Adipocyte (in vitro differentiated cells): ENCODE measurements around the gene TMEM52.

Source experiments
- DNase-seq: peaks from one replicate; pipeline ENCODE4 v3.0.0-alpha.2; 2015; ENCODE audit warnings: low read depth
- H3K27me3 ChIP-seq: replicated peaks from 2 replicates; pipeline ENCODE4 v1.7.0; 2013; ENCODE audit warnings: mild to moderate bottlenecking, low read length, moderate library complexity; ENCODE audit not compliant: control insufficient read depth, insufficient read depth
- H3K36me3 ChIP-seq: 2 replicates; pipeline ENCODE4 v1.7.0; 2013; ENCODE audit warnings: low read length, mild to moderate bottlenecking, moderate library complexity; ENCODE audit not compliant: control insufficient read depth, insufficient read depth, severe bottlenecking
- H3K4me1 ChIP-seq: 2 replicates; pipeline ENCODE4 v1.7.0; 2013; ENCODE audit warnings: mild to moderate bottlenecking, low read length, moderate library complexity; ENCODE audit not compliant: control insufficient read depth, insufficient read depth
- H3K4me3 ChIP-seq: 2 replicates; pipeline ENCODE4 v1.7.0; 2013; ENCODE audit warnings: mild to moderate bottlenecking, low read length, moderate library complexity
- H3K9ac ChIP-seq: 2 replicates; pipeline ENCODE4 v1.7.0; 2013; ENCODE audit warnings: mild to moderate bottlenecking, low read length, moderate library complexity
- H3K9me3 ChIP-seq: 2 replicates; pipeline ENCODE4 v1.7.0; 2013; ENCODE audit warnings: mild to moderate bottlenecking, low read length, moderate library complexity; ENCODE audit not compliant: control insufficient read depth

The TMEM52 gene

GRCh38 chr1:1945782-1946393 lies 26.8 kb upstream of the TMEM52 start:
- no peak for DNase-seq
- no peaks in the 10 kb centered on the region for H3K9me3 ChIP-seq
- H3K36me3 ChIP-seq, result no peaks in the 10 kb centered on the region
- H3K9ac ChIP-seq, result no peak overlapping the region
- peaks cover 9% of the 10 kb centered on the region for H3K4me1 ChIP-seq
- H3K4me3 ChIP-seq, result no peak overlapping the region
- peaks cover 50% of the 10 kb centered on the region for H3K27me3 ChIP-seq

- no peaks in the 10 kb centered on the region for H3K36me3 ChIP-seq
- no peak overlapping the region for H3K9ac ChIP-seq
- H3K9me3 ChIP-seq, result no peaks in the 10 kb centered on the region
- no peak overlapping the region for H3K4me3 ChIP-seq
- peaks cover 53% of the 10 kb centered on the region for H3K27me3 ChIP-seq
- peak; percentile 68 for DNase-seq
- peaks cover 9% of the 10 kb centered on the region for H3K4me1 ChIP-seq
These were observed 24.9 kb upstream of the TMEM52 start for GRCh38 chr1:1943834-1944570.

- Histone ChIP-seq H3K9ac (no peak overlapping the region), H3K27me3 (peaks cover 50% of the 10 kb centered on the region), H3K4me3 (no peak overlapping the region), H3K36me3 (no peaks in the 10 kb centered on the region), H3K9me3 (no peaks in the 10 kb centered on the region), H3K4me1 (peaks cover 9% of the 10 kb centered on the region)
- no peak for DNase-seq
These were observed 23.9 kb upstream of the TMEM52 start for GRCh38 chr1:1942753-1943656.

GRCh38 chr1:1941868-1942752 lies 23.0 kb upstream of the TMEM52 start:
- Histone ChIP-seq H3K9me3 (no peaks in the 10 kb centered on the region), H3K4me3 (no peak overlapping the region), H3K4me1 (peaks cover 9% of the 10 kb centered on the region), H3K27me3 (peaks cover 58% of the 10 kb centered on the region), H3K36me3 (no peaks in the 10 kb centered on the region), H3K9ac (no peak overlapping the region)
- no peak for DNase-seq

GRCh38 chr1:1941211-1941841 lies 22.2 kb upstream of the TMEM52 start:
- Histone ChIP-seq H3K9me3 (no peaks in the 10 kb centered on the region), H3K36me3 (no peaks in the 10 kb centered on the region), H3K27me3 (peaks cover 62% of the 10 kb centered on the region), H3K4me3 (no peak overlapping the region), H3K9ac (no peak overlapping the region), H3K4me1 (peaks cover 1% of the 10 kb centered on the region)
- DNase-seq, result no peak

GRCh38 chr1:1940123-1940425 lies 21.0 kb upstream of the TMEM52 start:
- Histone ChIP-seq H3K9me3 (no peaks in the 10 kb centered on the region), H3K36me3 (no peaks in the 10 kb centered on the region), H3K27me3 (peaks cover 58% of the 10 kb centered on the region), H3K9ac (no peak overlapping the region), H3K4me3 (no peak overlapping the region), H3K4me1 (no peaks in the 10 kb centered on the region)
- no peak for DNase-seq

- Histone ChIP-seq H3K36me3 (no peaks in the 10 kb centered on the region), H3K4me1 (no peaks in the 10 kb centered on the region), H3K27me3 (peaks cover 58% of the 10 kb centered on the region), H3K9me3 (no peaks in the 10 kb centered on the region), H3K4me3 (no peak overlapping the region), H3K9ac (no peak overlapping the region)
- no peak for DNase-seq
These were observed 20.4 kb upstream of the TMEM52 start for GRCh38 chr1:1939296-1940122.

GRCh38 chr1:1938613-1939295 lies 19.7 kb upstream of the TMEM52 start:
- no peaks in the 10 kb centered on the region for H3K4me1 ChIP-seq
- no peaks in the 10 kb centered on the region for H3K9me3 ChIP-seq
- H3K36me3 ChIP-seq, result no peaks in the 10 kb centered on the region
- no peak overlapping the region for H3K4me3 ChIP-seq
- no peak overlapping the region for H3K9ac ChIP-seq
- no peak for DNase-seq
- H3K27me3 ChIP-seq, result peaks cover 56% of the 10 kb centered on the region

- no peak for DNase-seq
- Histone ChIP-seq H3K9me3 (no peaks in the 10 kb centered on the region), H3K9ac (no peak overlapping the region), H3K4me3 (no peak overlapping the region), H3K27me3 (peaks cover 51% of the 10 kb centered on the region), H3K36me3 (no peaks in the 10 kb centered on the region), H3K4me1 (no peaks in the 10 kb centered on the region)
These were observed 19.1 kb upstream of the TMEM52 start for GRCh38 chr1:1938276-1938573.
